Medulla oblongata (tissue), 1 donor: ENCODE data around the gene CABS1.

Source experiments
- DNase-seq: peaks from one replicate; pipeline ENCODE4 v3.0.0-alpha.2; 2015; ENCODE audit errors: extremely low spot score

CABS1 gene

DNA sequence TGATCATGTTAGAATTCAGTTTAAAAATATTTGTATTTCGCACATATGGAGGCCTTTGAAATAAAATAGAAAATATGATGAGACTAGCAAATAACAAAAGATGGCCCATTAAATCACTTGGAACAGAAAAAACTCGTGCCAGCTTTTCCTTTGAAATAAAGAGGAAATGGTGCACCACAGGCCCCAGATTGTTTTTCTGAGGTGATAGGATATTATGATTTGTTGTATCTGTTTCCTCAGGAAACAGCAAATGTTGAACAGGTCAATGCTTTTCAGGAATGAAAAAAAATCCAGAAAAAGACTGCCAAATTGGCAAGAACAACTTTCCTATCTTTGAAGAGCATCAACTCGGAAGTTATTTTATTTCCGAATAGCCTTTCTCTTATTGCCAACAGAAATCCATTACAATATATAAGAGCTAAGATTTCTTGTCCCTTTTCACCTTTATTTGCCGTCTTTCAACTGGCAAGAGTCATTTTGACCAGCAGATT lies 48.0 kb downstream of the CABS1 start, which contains the start of gene SMR3B:
TSS of gene SMR3B (plus strand) at position 441 of the 491 bp plus-strand sequence. CDS start 1,380 bp downstream, outside the sequence.
- no peak for DNase-seq
